ENCODE data around the gene MAGEA6.

The MAGEA6 gene

GRCh38 chrX:152733261-152733975 is 36.1 kb downstream of the MAGEA6 start, which contains the start of the genes CSAG1 and MAGEA12:
TSS of gene CSAG1 (minus strand) at chrX:152733721. CDS start at chrX:152732460, 1,261 bp downstream.
TSS of gene MAGEA12 (plus strand) at chrX:152733757. CDS start at chrX:152736162, 2,405 bp downstream.
- peak; percentile 75 for DNase-seq

GRCh38 chrX:152725409-152725808 is 44.1 kb downstream of the MAGEA6 start:
- no peak for DNase-seq

Data from NCI-H1694 (cell line).